ENCODE measurements around the gene RASAL3. TPM values are rescaled to one million over a fixed set of nuclear protein-coding genes. Genes with fewer than 3 reads are reported as not detected.

Gene RASAL3
- total and polyA plus RNA-seq, 9 donors: 0.61 to 2.6 (median 1.4) TPM

DNA sequence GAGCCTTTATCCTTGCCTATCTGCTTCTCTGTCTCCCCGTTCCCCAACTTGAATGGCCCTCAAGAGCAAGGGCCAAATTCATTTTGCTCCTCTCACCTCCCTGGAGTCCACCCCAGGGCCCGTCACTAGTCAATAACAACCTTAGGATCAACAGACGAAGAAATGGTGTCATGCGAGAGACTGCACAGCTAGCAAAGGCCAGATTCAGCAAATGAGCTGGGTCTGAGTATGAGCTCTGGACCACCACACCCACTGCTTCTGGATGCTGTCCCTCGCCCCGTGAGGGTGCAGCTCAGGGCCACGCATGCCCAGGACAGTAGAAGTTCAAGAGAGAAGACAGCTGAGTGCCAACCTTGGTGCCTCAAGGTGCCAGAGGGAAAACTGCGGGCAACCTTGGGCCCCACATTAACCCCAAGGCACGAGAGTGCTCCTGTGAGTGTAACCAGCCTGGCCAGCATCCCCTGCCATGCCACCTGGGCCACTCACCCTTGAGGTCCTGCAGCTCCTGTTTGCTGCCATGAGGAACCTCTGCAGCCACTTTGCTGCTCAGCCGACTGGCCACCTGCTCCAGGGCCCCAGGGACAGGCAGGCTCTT is 33.7 kb downstream of the RASAL3 start:
- no peak overlapping the region for H3K4me3 ChIP-seq
- TF ChIP-seq, protein P1, sequence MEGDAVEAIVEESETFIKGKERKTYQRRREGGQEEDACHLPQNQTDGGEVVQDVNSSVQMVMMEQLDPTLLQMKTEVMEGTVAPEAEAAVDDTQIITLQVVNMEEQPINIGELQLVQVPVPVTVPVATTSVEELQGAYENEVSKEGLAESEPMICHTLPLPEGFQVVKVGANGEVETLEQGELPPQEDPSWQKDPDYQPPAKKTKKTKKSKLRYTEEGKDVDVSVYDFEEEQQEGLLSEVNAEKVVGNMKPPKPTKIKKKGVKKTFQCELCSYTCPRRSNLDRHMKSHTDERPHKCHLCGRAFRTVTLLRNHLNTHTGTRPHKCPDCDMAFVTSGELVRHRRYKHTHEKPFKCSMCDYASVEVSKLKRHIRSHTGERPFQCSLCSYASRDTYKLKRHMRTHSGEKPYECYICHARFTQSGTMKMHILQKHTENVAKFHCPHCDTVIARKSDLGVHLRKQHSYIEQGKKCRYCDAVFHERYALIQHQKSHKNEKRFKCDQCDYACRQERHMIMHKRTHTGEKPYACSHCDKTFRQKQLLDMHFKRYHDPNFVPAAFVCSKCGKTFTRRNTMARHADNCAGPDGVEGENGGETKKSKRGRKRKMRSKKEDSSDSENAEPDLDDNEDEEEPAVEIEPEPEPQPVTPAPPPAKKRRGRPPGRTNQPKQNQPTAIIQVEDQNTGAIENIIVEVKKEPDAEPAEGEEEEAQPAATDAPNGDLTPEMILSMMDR (IDR thresholded peaks at IDR 0.05): no peak
- TF ChIP-seq POLR2A (IDR thresholded peaks at IDR 0.05): no peak
- no peak for TF ChIP-seq EP300 (IDR thresholded peaks at IDR 0.05)
- no peak for DNase-seq
- no peak overlapping the region for H3K27ac ChIP-seq
- H3K9me3 ChIP-seq: no peaks in the 10 kb centered on the region
- peaks cover 13% of the 10 kb centered on the region for H3K4me1 ChIP-seq (ENCODE audit: insufficient read depth)
- H3K27me3 ChIP-seq: no peaks in the 10 kb centered on the region
- intact Hi-C loops (cut with DNase I): loop anchor here in 1 of 4 donors (10.0 kb wide), 1 partner anchor 56 kb away; the partner anchor contains the start of gene AKAP8
- WGBS, 3 donors: 77 to 80% (median 78%) methylated on average over 9 to 10 of the region's 10 CpGs
- no peaks in the 10 kb centered on the region for H3K36me3 ChIP-seq

DNA sequence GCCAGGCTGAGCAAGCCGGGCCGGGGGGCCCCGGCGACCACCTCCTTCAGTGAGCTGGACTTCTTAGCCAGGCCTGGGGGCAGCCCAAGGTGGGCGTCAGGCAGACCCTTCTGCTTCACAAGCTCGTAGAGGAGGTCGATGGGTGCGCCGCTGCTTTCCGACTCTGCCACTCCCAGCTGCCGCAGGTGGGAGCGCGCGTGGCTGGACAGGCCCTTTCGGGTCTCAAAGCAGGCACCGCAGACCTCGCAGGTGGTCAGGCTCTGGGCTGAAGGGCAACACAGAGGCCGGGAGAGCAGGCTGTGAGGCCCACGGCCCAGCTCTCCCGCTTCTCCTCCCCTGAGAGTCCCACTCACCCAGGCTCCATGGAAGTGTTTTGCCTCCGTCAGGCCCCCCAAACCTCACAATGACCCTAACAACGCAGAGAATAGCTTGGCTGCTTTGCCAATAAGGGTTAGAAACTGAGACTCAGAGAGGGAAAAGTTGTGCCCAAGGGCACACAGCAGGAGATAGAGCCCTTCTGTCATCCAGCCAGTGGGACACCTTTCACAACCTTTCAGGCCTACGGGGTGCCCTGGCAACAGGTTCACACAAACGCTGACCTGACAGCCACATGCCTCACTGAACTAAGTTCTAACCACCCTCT is 34.4 kb downstream of the RASAL3 start:
- Histone ChIP-seq H3K4me3 (no peak overlapping the region), H3K27me3 (no peaks in the 10 kb centered on the region), H3K36me3 (no peaks in the 10 kb centered on the region), H3K9me3 (no peaks in the 10 kb centered on the region), H3K27ac (no peak overlapping the region), H3K4me1 (ENCODE audit: insufficient read depth) (peaks cover 13% of the 10 kb centered on the region)
- intact Hi-C loops (cut with DNase I): loop anchor here in 1 of 4 donors (10.0 kb wide), 2 partner anchors 55 to 175 kb away; partner anchors contain the start of gene AKAP8
- TF ChIP-seq POLR2A (IDR thresholded peaks at IDR 0.05) (no peak), EP300 (IDR thresholded peaks at IDR 0.05) (no peak)
- TF ChIP-seq, protein P1 (IDR thresholded peaks at IDR 0.05): no peak
- no peak for DNase-seq
- 78 to 84% (median 82%) methylated on average over 20 to 24 of the region's 24 CpGs for WGBS, 3 donors

DNA sequence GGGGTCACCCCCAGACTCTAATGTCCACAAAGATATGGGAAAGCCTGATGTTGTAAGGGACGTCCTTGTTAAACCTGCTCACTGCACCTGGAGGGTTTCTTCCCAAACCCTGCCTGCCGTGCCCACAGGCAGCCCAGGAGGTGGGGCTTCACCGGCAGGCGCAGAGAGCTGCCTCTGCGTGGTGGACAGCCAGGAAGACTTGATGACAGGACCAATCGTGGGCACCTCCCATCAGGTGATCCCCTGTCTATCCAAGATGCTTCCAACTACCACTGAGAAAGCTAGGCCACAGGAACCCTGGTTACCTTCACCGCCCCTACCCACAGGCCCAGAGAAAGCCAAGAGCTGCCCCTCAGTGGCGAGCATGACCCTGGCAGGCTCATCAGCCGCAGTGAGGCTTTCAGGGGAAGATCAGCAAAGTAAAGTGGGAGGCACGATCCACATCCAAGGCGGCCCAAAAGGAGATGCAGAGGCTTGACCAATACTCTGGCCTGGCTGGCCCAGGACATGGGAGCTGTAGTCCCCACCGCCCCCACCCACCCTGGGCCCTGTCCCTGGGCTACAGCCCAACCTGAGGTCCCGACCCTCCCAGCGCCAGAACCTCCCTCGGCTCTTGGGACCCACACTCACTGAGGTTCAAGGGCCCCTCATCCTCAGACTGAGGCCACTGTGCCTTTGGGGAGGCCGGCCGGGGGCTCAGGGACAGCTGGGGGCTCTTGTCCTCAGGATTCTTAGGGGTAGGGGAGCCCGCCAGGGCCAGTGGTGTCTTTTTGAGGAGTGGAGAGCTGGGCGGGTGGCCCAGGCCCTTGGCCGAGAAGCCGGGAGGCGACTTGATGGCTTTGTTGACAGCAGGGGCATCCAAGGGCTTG is 35.2 kb downstream of the RASAL3 start:
- no peaks in the 10 kb centered on the region for H3K9me3 ChIP-seq
- WGBS, 3 donors: 81 to 83% (median 82%) methylated on average over 22 of the region's 22 CpGs
- no peak overlapping the region for H3K27ac ChIP-seq
- no peaks in the 10 kb centered on the region for H3K27me3 ChIP-seq
- H3K4me1 ChIP-seq (ENCODE audit: insufficient read depth): peaks cover 13% of the 10 kb centered on the region
- no peak for DNase-seq
- no peak for TF ChIP-seq POLR2A (IDR thresholded peaks at IDR 0.05)
- TF ChIP-seq EP300 (IDR thresholded peaks at IDR 0.05): no peak
- TF ChIP-seq, protein P1 (IDR thresholded peaks at IDR 0.05): no peak
- no peak overlapping the region for H3K4me3 ChIP-seq
- no peaks in the 10 kb centered on the region for H3K36me3 ChIP-seq
- intact Hi-C loops (cut with DNase I): loop anchor here in 1 of 4 donors (10.0 kb wide), 1 partner anchor 174 kb away; no protein-coding TSS in a partner anchor

DNA sequence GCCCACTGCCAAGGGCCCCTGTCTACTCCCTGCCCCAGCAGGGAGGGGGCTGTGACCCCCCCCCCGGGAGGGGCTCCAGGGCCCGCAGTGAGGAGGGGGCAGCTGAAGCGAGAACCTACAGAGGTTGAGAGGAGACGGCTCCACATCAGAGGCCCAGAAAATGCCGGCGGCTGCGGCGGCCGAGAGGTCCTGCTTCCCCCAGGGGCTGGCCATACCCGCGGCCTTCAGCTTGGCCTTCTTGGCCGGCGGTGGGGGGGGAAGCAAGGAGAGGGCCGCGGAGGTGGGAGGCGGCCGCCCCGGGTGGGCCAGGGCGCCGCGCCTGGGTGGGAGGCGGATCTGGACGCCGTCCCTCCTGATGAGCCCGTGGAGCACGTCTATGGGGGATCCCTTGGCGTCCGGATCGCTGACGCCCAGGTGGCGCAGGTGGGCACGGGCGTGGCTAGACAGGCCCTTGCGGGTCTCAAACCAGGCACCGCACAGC is 36.3 kb downstream of the RASAL3 start:
- WGBS, 3 donors: 74 to 87% (median 81%) methylated on average over 27 to 35 of the region's 35 CpGs
- DNase-seq: no peak
- no peak overlapping the region for H3K27ac ChIP-seq
- no peaks in the 10 kb centered on the region for H3K27me3 ChIP-seq
- H3K4me1 ChIP-seq (ENCODE audit: insufficient read depth): peaks cover 12% of the 10 kb centered on the region
- intact Hi-C loops (cut with DNase I): loop anchor here in 1 of 4 donors (10.0 kb wide), 1 partner anchor 173 kb away; no protein-coding TSS in a partner anchor
- H3K9me3 ChIP-seq: no peaks in the 10 kb centered on the region
- H3K36me3 ChIP-seq: no peaks in the 10 kb centered on the region
- TF ChIP-seq POLR2A (IDR thresholded peaks at IDR 0.05) (no peak), EP300 (IDR thresholded peaks at IDR 0.05) (no peak)
- TF ChIP-seq, protein P1 (IDR thresholded peaks at IDR 0.05): no peak
- H3K4me3 ChIP-seq: no peak overlapping the region

Measured in ovary (tissue), 9 donors.